ENCODE results near the gene DYNLT4. TPM values are rescaled to one million over a fixed set of nuclear protein-coding genes. Genes with fewer than 3 reads are reported as not detected.
A peak's percentile ranks its signal among the peaks of the same experiment; 100 is the strongest.

The DYNLT4 gene
- polyA plus RNA-seq, 6 donors from 2014 or later: not detected

GRCh38 chr1:44810101-44810761, 3.1 kb upstream of the DYNLT4 start:
- H3K27ac Mint-ChIP-seq: peak overlapping the region; percentile 51 to 99 (median 98)
- peak overlapping the region in 6 of 8 donors; percentile 11 to 83 (median 76) for H3K4me3 Mint-ChIP-seq
- DNase-seq: peak; percentile 44
- peak; percentile 20 to 21 for ATAC-seq (ENCODE audit: low read depth in 2 of 2)
- no peaks in the 10 kb centered on the region for H3K9me3 Mint-ChIP-seq
- H3K4me1 Mint-ChIP-seq: peaks cover 54 to 73% (median 72%) of the 10 kb centered on the region in 3 donors
- no peaks in the 10 kb centered on the region for H3K27me3 Mint-ChIP-seq
- H3K36me3 Mint-ChIP-seq: no peaks in the 10 kb centered on the region

- Mint-ChIP-seq H3K36me3 (no peaks in the 10 kb centered on the region), H3K4me1 (peaks cover 47 to 65% (median 64%) of the 10 kb centered on the region in 3 donors)
- ATAC-seq (ENCODE audit: low read depth in 2 of 2): peak; percentile 41 to 45
Measured at GRCh38 chr1:44808938-44809917, 2.1 kb upstream of the DYNLT4 start.

GRCh38 chr1:44808063-44808937, 1.1 kb upstream of the DYNLT4 start, which contains the start of gene BTBD19:
Gene BTBD19 (plus strand): TSS chr1:44808523. CDS start chr1:44808821, 298 bp downstream.
- H3K27me3 Mint-ChIP-seq: no peaks in the 10 kb centered on the region
- ATAC-seq (ENCODE audit: low read depth in 2 of 2): peak; percentile 36 to 38
- no peaks in the 10 kb centered on the region for H3K9me3 Mint-ChIP-seq
- peak within 1 kb of the TSS; percentile 96 to 99 (median 98) for H3K27ac Mint-ChIP-seq
- DNase-seq: no peak
- H3K4me3 Mint-ChIP-seq: peak within 1 kb of the TSS; percentile 59 to 83 (median 78)
- H3K4me1 Mint-ChIP-seq: peaks cover 44 to 62% (median 59%) of the 10 kb centered on the region in 3 donors
- H3K36me3 Mint-ChIP-seq: peaks cover 0 to 3% of the 10 kb centered on the region in 2 donors

More at GRCh38 chr1:44808938-44809917, 2.1 kb upstream of the DYNLT4 start:
- Mint-ChIP-seq H3K27ac (peak overlapping the region; percentile 96 to 99 (median 98)), H3K4me3 (peak overlapping the region; percentile 51 to 83 (median 72)), H3K9me3 (no peaks in the 10 kb centered on the region), H3K27me3 (no peaks in the 10 kb centered on the region)
- DNase-seq: peak; percentile 62

GRCh38 chr1:44807364-44808062, 362 bp upstream of the DYNLT4 start:
- Mint-ChIP-seq H3K4me1 (peaks cover 51 to 67% (median 64%) of the 10 kb centered on the region in 3 donors), H3K4me3 (peak overlapping the region; percentile 45 to 82 (median 74)), H3K27me3 (no peaks in the 10 kb centered on the region), H3K27ac (peak overlapping the region; percentile 96 to 99 (median 98)), H3K36me3 (peaks cover 0 to 8% of the 10 kb centered on the region in 2 donors), H3K9me3 (no peaks in the 10 kb centered on the region)
- DNase-seq (peak; percentile 81), ATAC-seq (ENCODE audit: low read depth in 2 of 2) (peak; percentile 68 to 70)

GRCh38 chr1:44806025-44806703, 987 bp downstream of the DYNLT4 start:
- H3K27me3 Mint-ChIP-seq: no peaks in the 10 kb centered on the region
- H3K27ac Mint-ChIP-seq: peak overlapping the region in 3 of 6 donors; percentile 99
- H3K9me3 Mint-ChIP-seq: no peaks in the 10 kb centered on the region
- no peak overlapping the region for H3K4me3 Mint-ChIP-seq
- ATAC-seq (ENCODE audit: low read depth in 2 of 2) (no peak), DNase-seq (no peak)
- H3K36me3 Mint-ChIP-seq: peaks cover 0 to 8% of the 10 kb centered on the region in 2 donors
- peaks cover 50 to 65% (median 63%) of the 10 kb centered on the region in 3 donors for H3K4me1 Mint-ChIP-seq

- H3K9me3 Mint-ChIP-seq: no peaks in the 10 kb centered on the region
- ATAC-seq (ENCODE audit: low read depth in 2 of 2): no peak
- peak overlapping the region; percentile 20 to 92 (median 72) for H3K27ac Mint-ChIP-seq
- peaks cover 48 to 60% (median 58%) of the 10 kb centered on the region in 3 donors for H3K4me1 Mint-ChIP-seq
- no peak for DNase-seq
- no peaks in the 10 kb centered on the region for H3K27me3 Mint-ChIP-seq
- H3K36me3 Mint-ChIP-seq: peaks cover 0 to 8% of the 10 kb centered on the region in 2 donors
- H3K4me3 Mint-ChIP-seq: peak overlapping the region in 3 of 8 donors; percentile 2 to 32 (median 14)
Measured at GRCh38 chr1:44805311-44806024, 1.7 kb downstream of the DYNLT4 start.

- Mint-ChIP-seq H3K36me3 (peaks cover 0 to 8% of the 10 kb centered on the region in 2 donors), H3K27me3 (no peaks in the 10 kb centered on the region), H3K27ac (peak overlapping the region in 2 of 6 donors; percentile 70), H3K4me1 (peaks cover 37 to 55% (median 45%) of the 10 kb centered on the region in 3 donors), H3K4me3 (no peak overlapping the region), H3K9me3 (no peaks in the 10 kb centered on the region)
- ATAC-seq (ENCODE audit: low read depth in 2 of 2) (no peak), DNase-seq (no peak)
Measured at GRCh38 chr1:44803312-44804095, 3.6 kb downstream of the DYNLT4 start.

- H3K36me3 Mint-ChIP-seq: peaks cover 0 to 8% of the 10 kb centered on the region in 2 donors
- no peaks in the 10 kb centered on the region for H3K27me3 Mint-ChIP-seq
- no peak for DNase-seq
- no peaks in the 10 kb centered on the region for H3K9me3 Mint-ChIP-seq
- H3K4me3 Mint-ChIP-seq: no peak overlapping the region
- peaks cover 34 to 51% (median 40%) of the 10 kb centered on the region in 3 donors for H3K4me1 Mint-ChIP-seq
- peak overlapping the region in 4 of 6 donors; percentile 61 to 81 (median 70) for H3K27ac Mint-ChIP-seq
- ATAC-seq (ENCODE audit: low read depth in 2 of 2): no peak
Measured at GRCh38 chr1:44803062-44803311, 4.2 kb downstream of the DYNLT4 start.

GRCh38 chr1:44802306-44803061, 4.7 kb downstream of the DYNLT4 start:
- Mint-ChIP-seq H3K9me3 (no peaks in the 10 kb centered on the region), H3K4me3 (peak overlapping the region in 6 of 8 donors; percentile 15 to 83 (median 47)), H3K4me1 (peaks cover 29 to 46% (median 35%) of the 10 kb centered on the region in 3 donors), H3K27ac (peak overlapping the region in 4 of 6 donors; percentile 12 to 94 (median 68)), H3K27me3 (no peaks in the 10 kb centered on the region), H3K36me3 (peaks cover 0 to 8% of the 10 kb centered on the region in 2 donors)
- no peak for DNase-seq
- no peak for ATAC-seq (ENCODE audit: low read depth in 2 of 2)
